DND-41 (cell line): ENCODE measurements around the gene PAPPA2.

Experiments
- ATAC-seq: fragments of 200-7000 bp; cut with Tn5 transposase; 3 replicates; pipeline ENCODE4 v1.9.1; 2021; ENCODE audit warnings: low read depth; ENCODE audit not compliant: insufficient read depth
- DNase-seq: peaks from one replicate; pipeline ENCODE4 v3.0.0-alpha.2; 2020
- H2AFZ ChIP-seq: 2 replicates; pipeline ENCODE4 v1.6.0; 2012; ENCODE audit warnings: low read depth, low read length
- H3K27ac ChIP-seq: 2 replicates; pipeline ENCODE4 v1.5.1; 2012; ENCODE audit warnings: low read length, inconsistent platforms
- H3K27me3 ChIP-seq: fragments of 200-600 bp; sonication (generic); 2 replicates; pipeline ENCODE4 v1.6.0; 2012; ENCODE audit warnings: low read length, mild to moderate bottlenecking, inconsistent platforms; ENCODE audit not compliant: insufficient read depth, poor library complexity
- H3K36me3 ChIP-seq: 2 replicates; pipeline ENCODE4 v1.5.1; 2012; ENCODE audit warnings: low read length, inconsistent platforms; ENCODE audit not compliant: insufficient read depth
- H3K4me1 ChIP-seq: 2 replicates; pipeline ENCODE4 v1.5.1; 2012; ENCODE audit warnings: mild to moderate bottlenecking, low read length; ENCODE audit not compliant: insufficient read depth
- H3K4me2 ChIP-seq: 2 replicates; pipeline ENCODE4 v1.6.0; 2012; ENCODE audit warnings: mild to moderate bottlenecking, moderate library complexity, low read length, inconsistent platforms; ENCODE audit not compliant: insufficient read depth
- H3K4me3 ChIP-seq, 2 experiments: fragments of 200-600 bp in 1 of 2; shearing (Covaris generic) in 1 of 2; 2 replicates each; pipeline ENCODE4 v1.5.1; 2012 to 2016; ENCODE audit warnings: inconsistent platforms in 2 of 2, low read length in 2 of 2, mild to moderate bottlenecking in 2 of 2, low read depth in 1 of 2, moderate library complexity in 1 of 2
- H3K79me2 ChIP-seq: 2 replicates; pipeline ENCODE4 v1.6.0; 2012; ENCODE audit warnings: low read length, inconsistent platforms; ENCODE audit not compliant: insufficient read depth
- H3K9ac ChIP-seq: 2 replicates; pipeline ENCODE4 v1.6.0; 2012; ENCODE audit warnings: low read depth, mild to moderate bottlenecking, inconsistent platforms, low read length, moderate library complexity
- H3K9me3 ChIP-seq: 2 replicates; pipeline ENCODE4 v1.5.1; 2012; ENCODE audit warnings: low read length, moderate library complexity, mild to moderate bottlenecking, inconsistent platforms; ENCODE audit not compliant: insufficient read depth, severe bottlenecking
- H4K20me1 ChIP-seq: 2 replicates; pipeline ENCODE4 v1.6.0; 2012; ENCODE audit warnings: low read length; ENCODE audit not compliant: insufficient read depth
- EZH2 ChIP-seq: IDR thresholded peaks from 3 replicates; pipeline ENCODE4 v1.6.1; 2012; ENCODE audit warnings: borderline replicate concordance, low read depth, mild to moderate bottlenecking, moderate library complexity, low read length, inconsistent platforms; ENCODE audit not compliant: severe bottlenecking
- TF ChIP-seq, protein P1 (sequence below): IDR thresholded peaks from 2 replicates; pipeline ENCODE4 v1.5.1; 2012; ENCODE audit warnings: borderline replicate concordance, low read length, moderate library complexity, mild to moderate bottlenecking; ENCODE audit not compliant: poor library complexity, severe bottlenecking; ENCODE audit errors: extremely low read depth

Gene PAPPA2

GRCh38 chr1:176775996-176776395 is 313.0 kb downstream of the PAPPA2 start:
- no peaks in the 10 kb centered on the region for H3K36me3 ChIP-seq
- no peak overlapping the region for H3K4me2 ChIP-seq
- no peak for TF ChIP-seq EZH2
- no peak for DNase-seq
- no peaks in the 10 kb centered on the region for H3K9me3 ChIP-seq
- no peak overlapping the region for H3K9ac ChIP-seq
- H3K79me2 ChIP-seq, result no peaks in the 10 kb centered on the region
- no peak overlapping the region for H3K4me3 ChIP-seq
- H3K27me3 ChIP-seq, result no peaks in the 10 kb centered on the region
- ATAC-seq, result no peak
- H4K20me1 ChIP-seq, result no peaks in the 10 kb centered on the region
- no peak overlapping the region for H3K27ac ChIP-seq
- H2AFZ ChIP-seq, result no peak overlapping the region
- H3K4me1 ChIP-seq, result no peaks in the 10 kb centered on the region

DNA sequence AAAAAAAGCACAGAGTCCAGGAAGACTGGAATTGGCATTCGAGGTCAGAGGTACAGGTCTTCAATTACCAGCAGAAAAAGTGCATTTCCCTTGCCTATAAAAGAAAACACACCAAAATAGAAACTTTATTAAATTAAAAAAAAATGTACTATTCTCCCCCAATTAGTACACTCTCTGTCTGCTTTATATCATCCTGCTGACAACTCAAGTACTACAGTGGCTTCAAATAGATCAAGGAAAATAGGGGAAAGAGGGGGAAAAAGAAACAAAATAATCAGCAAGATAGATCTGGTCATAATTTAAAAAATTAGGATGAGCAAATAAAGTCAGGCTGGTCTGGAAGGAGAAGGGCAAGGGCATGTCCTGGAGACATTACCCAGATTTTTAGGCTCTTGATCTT is 315.1 kb downstream of the PAPPA2 start:
- H3K27ac ChIP-seq, result no peak overlapping the region
- no peaks in the 10 kb centered on the region for H3K4me1 ChIP-seq
- H3K4me2 ChIP-seq, result no peak overlapping the region
- no peak for DNase-seq
- H3K36me3 ChIP-seq, result no peaks in the 10 kb centered on the region
- no peaks in the 10 kb centered on the region for H3K79me2 ChIP-seq
- TF ChIP-seq EZH2, result no peak
- TF ChIP-seq, protein P1, sequence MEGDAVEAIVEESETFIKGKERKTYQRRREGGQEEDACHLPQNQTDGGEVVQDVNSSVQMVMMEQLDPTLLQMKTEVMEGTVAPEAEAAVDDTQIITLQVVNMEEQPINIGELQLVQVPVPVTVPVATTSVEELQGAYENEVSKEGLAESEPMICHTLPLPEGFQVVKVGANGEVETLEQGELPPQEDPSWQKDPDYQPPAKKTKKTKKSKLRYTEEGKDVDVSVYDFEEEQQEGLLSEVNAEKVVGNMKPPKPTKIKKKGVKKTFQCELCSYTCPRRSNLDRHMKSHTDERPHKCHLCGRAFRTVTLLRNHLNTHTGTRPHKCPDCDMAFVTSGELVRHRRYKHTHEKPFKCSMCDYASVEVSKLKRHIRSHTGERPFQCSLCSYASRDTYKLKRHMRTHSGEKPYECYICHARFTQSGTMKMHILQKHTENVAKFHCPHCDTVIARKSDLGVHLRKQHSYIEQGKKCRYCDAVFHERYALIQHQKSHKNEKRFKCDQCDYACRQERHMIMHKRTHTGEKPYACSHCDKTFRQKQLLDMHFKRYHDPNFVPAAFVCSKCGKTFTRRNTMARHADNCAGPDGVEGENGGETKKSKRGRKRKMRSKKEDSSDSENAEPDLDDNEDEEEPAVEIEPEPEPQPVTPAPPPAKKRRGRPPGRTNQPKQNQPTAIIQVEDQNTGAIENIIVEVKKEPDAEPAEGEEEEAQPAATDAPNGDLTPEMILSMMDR, result no peak
- H3K27me3 ChIP-seq, result no peaks in the 10 kb centered on the region
- H3K9me3 ChIP-seq, result no peaks in the 10 kb centered on the region
- ATAC-seq, result no peak
- H3K9ac ChIP-seq, result no peak overlapping the region
- H4K20me1 ChIP-seq, result no peaks in the 10 kb centered on the region
- no peak overlapping the region for H3K4me3 ChIP-seq
- H2AFZ ChIP-seq, result no peak overlapping the region

DNA sequence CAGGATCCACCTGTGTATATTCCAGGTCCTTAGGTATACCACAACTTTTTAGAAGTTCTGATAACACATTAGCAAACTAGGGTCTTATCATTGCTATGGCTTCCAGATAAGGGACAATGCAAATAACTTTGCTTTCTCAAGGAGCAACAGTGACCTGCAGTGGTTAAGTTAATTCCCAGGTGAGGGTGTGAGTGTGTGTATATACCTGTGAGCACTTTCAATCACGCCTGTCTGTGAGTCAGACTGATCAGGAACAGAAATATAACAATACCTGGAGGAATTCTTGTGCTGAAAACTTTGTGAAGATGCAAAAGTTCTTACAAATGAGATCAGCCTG is 317.0 kb downstream of the PAPPA2 start:
- no peak overlapping the region for H3K4me2 ChIP-seq
- H3K9ac ChIP-seq, result no peak overlapping the region
- H3K27me3 ChIP-seq, result no peaks in the 10 kb centered on the region
- no peak overlapping the region for H3K4me3 ChIP-seq
- H3K79me2 ChIP-seq, result no peaks in the 10 kb centered on the region
- H2AFZ ChIP-seq, result no peak overlapping the region
- DNase-seq, result no peak
- H3K9me3 ChIP-seq, result no peaks in the 10 kb centered on the region
- H3K4me1 ChIP-seq, result no peaks in the 10 kb centered on the region
- H3K36me3 ChIP-seq, result no peaks in the 10 kb centered on the region
- ATAC-seq, result no peak
- no peak overlapping the region for H3K27ac ChIP-seq
- no peaks in the 10 kb centered on the region for H4K20me1 ChIP-seq
- TF ChIP-seq, protein P1, result no peak
- no peak for TF ChIP-seq EZH2

DNA sequence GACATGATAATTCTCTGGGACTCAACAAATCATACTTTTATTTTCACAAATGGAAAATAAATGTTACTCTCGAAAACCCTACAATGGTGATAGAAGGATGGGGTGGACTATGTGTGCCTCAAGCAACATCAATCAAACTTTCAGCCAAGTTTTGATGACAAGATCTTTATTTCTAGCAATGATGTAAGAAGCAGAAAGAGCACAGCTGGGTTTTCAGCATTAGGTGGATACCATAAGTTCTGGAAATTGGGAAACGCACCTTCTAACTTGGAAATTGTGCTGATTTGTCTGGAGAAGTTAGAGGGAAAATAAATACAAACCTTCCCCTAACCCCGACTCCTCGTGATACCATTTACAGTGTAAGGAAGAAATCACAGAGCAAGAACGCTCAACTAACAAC is 320.3 kb downstream of the PAPPA2 start:
- Histone ChIP-seq H3K27ac (no peak overlapping the region), H3K9me3 (no peaks in the 10 kb centered on the region), H3K36me3 (no peaks in the 10 kb centered on the region), H4K20me1 (no peaks in the 10 kb centered on the region), H3K4me2 (no peak overlapping the region), H3K27me3 (no peaks in the 10 kb centered on the region), H2AFZ (no peak overlapping the region), H3K4me1 (no peaks in the 10 kb centered on the region), H3K9ac (no peak overlapping the region), H3K79me2 (no peaks in the 10 kb centered on the region), H3K4me3 (no peak overlapping the region)
- ATAC-seq (no peak), DNase-seq (no peak)
- TF ChIP-seq, protein P1, result no peak
- no peak for TF ChIP-seq EZH2
